HG03097 (cell line): Measurements from ENCODE around the gene DISP2.

Source experiments
- ATAC-seq: cut with Tn5 transposase; IDR thresholded peaks from one replicate; pipeline ENCODE4 v1.9.1; 2021; ENCODE audit not compliant: unreplicated experiment, low FRiP score

The DISP2 gene

GRCh38 chr15:40361640-40362039, 3.6 kb downstream of the DISP2 start:
- ATAC-seq: no peak

- ATAC-seq: no peak
Measured at GRCh38 chr15:40363611-40364010, 5.6 kb downstream of the DISP2 start.

DNA sequence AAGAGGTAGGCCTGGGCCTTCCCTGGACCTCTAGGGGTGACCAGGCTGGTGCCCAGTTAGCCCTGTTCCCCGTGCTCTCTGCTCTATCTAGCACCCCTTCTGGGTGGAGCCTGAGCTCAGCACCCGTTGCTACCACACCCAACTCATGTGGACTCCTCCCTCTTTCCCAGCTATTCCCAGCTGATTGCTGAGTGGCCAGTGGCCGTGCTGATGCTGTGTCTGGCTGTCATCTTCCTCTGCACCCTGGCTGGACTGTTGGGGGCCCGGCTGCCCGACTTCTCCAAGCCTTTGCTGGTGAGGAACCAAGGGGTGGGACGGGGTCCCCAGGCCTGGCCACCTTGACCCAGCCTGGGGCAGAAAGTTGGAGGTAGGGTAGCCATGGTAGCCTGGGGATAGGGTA, 6.2 kb downstream of the DISP2 start:
- no peak for ATAC-seq

DNA sequence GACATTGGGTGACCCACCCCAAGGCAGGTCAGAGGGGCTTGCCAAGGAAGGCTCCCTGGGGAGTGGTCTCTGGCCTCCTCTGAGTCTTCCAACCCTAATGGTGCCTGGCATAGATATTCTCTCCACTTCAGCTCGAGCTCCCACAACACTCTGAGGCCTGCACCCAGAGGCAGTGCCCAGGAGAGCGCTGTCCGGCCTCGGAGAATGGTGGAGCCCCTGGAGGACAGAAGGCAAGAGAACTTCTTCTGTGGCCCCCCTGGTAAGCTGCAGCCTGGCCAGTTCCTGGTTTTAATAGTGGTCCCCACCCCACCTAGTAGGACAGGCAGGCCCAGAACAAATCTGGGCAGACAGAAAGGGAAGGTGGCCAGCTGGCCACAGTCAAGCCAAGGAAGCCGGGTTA, 7.0 kb downstream of the DISP2 start:
- no peak for ATAC-seq

- no peak for ATAC-seq
Measured at GRCh38 chr15:40365624-40366456, 7.8 kb downstream of the DISP2 start.

GRCh38 chr15:40366457-40367370, 8.7 kb downstream of the DISP2 start:
- no peak for ATAC-seq

GRCh38 chr15:40367371-40367685, 9.3 kb downstream of the DISP2 start:
- ATAC-seq: no peak

DNA sequence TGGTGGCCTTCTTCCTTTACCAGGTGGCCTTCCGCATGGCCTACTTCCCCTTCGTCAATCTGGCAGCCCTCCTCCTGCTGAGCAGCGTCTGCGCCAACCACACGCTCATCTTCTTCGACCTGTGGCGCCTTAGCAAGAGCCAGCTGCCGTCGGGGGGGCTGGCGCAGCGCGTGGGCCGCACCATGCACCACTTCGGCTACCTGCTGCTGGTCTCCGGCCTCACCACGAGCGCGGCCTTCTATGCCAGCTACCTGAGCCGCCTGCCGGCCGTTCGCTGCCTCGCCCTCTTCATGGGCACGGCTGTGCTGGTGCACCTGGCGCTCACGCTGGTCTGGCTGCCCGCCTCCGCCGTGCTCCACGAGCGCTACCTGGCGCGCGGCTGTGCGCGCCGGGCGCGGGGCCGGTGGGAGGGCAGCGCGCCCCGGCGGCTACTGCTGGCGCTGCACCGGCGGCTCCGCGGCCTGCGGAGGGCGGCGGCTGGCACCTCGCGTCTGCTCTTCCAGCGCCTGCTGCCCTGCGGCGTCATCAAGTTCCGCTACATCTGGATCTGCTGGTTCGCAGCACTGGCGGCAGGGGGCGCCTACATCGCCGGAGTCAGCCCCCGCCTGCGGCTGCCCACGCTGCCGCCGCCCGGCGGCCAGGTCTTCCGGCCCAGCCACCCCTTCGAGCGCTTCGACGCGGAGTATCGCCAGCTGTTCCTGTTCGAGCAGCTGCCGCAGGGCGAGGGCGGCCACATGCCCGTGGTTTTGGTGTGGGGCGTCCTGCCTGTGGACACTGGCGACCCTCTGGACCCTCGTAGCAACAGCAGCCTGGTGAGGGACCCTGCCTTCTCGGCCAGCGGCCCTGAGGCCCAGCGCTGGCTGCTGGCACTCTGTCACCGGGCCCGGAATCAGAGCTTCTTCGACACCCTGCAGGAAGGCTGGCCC, 9.9 kb downstream of the DISP2 start:
- ATAC-seq: peak; percentile 75

- no peak for ATAC-seq
Measured at GRCh38 chr15:40368719-40369473, 10.9 kb downstream of the DISP2 start.

DNA sequence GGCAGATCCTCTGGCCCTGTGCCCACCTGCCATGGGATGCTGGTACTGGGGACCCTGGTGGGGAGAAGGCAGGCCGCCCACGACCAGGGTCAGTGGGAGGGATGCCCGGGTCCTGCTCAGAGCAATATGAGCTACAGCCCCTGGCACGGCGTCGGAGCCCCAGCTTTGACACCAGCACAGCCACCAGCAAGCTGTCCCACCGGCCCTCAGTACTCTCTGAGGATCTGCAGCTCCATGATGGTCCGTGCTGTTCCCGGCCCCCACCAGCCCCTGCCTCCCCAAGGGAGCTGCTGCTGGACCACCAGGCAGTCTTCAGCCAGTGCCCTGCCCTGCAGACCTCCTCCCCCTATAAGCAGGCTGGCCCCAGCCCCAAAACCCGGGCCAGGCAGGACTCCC, 11.5 kb downstream of the DISP2 start:
- no peak for ATAC-seq

GRCh38 chr15:40369971-40370370, 12.0 kb downstream of the DISP2 start:
- no peak for ATAC-seq

DNA sequence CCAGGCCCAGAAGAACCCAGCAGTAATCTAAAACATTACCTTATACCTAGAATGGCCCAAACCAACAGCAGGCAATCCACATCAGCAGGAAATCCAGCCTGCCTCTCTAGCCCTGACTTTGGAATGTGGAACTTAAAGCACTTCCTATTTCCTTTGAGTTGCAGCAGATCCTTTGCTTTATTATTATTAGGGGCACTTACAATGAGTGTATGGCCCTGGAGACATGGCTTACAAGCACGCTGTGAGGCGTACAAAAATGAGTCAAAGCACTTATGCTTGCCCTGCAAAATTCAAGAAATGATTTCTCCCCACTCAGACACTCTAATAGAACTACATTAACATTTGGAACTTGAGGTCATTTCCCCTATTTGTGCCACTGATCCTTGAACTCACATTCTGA, 15.0 kb downstream of the DISP2 start:
- no peak for ATAC-seq

- no peak for ATAC-seq
Measured at GRCh38 chr15:40377606-40378005, 19.6 kb downstream of the DISP2 start.

DNA sequence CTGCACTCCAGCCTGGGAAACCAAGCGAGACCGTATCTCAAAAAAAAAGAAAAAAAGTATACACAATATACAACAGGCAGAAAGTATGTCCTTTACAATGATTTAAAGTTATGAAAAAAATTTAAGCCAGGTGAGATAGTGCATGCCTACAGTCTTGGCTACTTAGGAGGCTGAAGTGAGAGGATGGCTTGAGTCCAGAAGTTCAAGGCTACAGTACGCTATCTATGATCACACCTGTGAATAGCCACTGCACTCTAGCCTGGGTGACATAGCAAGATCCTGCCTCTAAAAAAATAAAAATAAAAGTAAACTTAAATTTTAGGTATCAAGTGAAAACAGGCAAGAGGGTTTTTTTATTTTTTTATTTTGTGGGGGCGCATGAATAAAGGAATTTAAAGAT, 21.4 kb downstream of the DISP2 start:
- ATAC-seq: no peak

DNA sequence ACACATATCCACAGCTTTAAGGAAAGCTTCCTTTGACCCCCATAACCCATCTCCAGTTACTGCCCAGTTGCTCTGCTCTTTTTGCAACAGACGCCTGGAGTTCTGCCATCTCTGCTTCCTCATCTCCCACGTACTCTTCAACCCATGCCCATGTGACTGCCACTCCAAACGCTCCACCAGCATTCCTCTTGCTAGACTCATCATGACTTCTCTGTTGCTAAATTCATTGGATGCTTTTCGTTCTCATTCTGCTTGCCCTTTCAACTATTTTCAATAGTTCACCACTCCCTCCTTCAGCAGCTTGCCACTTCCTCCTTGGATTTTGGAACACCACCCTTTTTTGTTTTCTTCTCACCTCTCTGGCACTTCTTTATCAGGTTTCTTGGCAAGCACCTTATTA, 21.8 kb downstream of the DISP2 start:
- no peak for ATAC-seq

DNA sequence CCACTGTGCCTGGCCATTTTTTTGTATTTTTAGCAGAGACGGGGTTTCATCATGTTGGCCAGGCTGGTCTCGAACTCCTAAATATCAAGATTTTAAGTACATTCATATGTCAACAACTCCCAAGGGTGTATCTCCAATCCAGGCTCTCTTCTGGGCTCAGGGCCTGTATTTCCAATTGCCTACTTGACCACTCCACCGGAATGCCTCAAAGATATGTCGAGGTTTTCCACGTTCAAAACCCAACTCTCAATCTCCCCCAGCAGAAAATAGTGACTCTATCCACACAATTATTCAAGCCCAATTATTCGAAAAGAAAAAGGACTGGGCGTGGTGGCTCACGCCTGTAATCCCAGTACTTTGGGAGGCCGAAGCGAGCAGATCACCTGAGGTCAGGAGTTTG, 22.6 kb downstream of the DISP2 start:
- no peak for ATAC-seq

DNA sequence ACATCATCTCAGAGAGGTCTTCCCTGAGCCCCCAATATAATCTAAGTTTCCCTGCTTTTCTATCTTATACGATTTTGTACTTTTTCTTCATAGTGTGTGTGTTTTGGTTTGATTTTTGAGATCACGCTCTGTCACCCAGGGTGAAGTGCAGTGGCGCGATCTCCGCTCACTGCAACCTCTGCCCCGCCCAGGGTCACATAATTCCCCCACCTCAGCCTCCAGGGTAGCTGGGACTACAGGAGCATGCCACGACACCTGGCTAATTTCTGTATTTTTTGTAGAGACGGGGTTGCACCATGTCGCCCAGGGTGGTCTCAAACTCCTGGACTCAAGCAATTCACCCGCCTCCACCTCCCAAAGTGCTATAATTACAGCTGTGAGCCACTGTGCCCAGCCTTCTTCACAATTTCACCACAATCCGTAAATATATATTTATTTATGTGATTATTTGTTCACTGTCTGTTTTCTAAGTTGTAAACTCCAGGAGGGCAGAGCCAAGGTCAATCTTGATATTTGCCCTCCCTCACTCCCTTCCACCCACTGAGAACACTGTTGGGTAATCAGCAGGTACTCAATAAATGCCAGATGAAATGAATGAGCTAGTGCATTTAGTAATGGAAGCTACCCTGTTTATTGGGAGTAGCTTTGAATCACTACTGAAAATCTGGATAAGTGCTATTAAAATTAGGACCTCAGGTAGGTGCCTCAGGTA, 24.0 kb downstream of the DISP2 start:
- no peak for ATAC-seq

- peak; percentile 84 for ATAC-seq
Measured at GRCh38 chr15:40382580-40383456, 24.8 kb downstream of the DISP2 start, which contains the start of gene KNSTRN. Gene KNSTRN, plus strand, starts transcription at chr15:40382721. Its CDS starts 115 bp downstream, at chr15:40382836.
